H1 (cell line): Measurements from ENCODE around the gene TRAPPC2B. TPM values are rescaled to one million over a fixed set of nuclear protein-coding genes. Genes with fewer than 3 reads are reported as not detected.
A peak's percentile ranks its signal among the peaks of the same experiment; 100 is the strongest.

Source experiments
- CTCF ChIA-PET: fragments of 300-600 bp; sonication (Branson Sonifier 250); formaldehyde crosslinking; loops from one replicate; lab custom pipeline; 2021; ENCODE audit not compliant: partially characterized antibody; lab: Charles Lee
- POLR2A ChIA-PET: fragments of 300-600 bp; sonication (Branson Sonifier 250); formaldehyde crosslinking; loops from one replicate; lab custom pipeline; 2021; ENCODE audit warnings: inconsistent platforms; ENCODE audit not compliant: partially characterized antibody; lab: Charles Lee
- DNase-seq, 2 experiments: peaks; one replicate each; pipeline versions ENCODE4 v3.0.0 to v3.0.0-alpha.2; 2010 to 2022; ENCODE audit warnings: low spot score in 2 of 2, low read depth in 1 of 2, mixed read lengths in 1 of 2
- FAIRE-seq: peaks from 2 replicates; lab custom pipeline; 2011; peaks lifted over from hg19 to GRCh38; lab: Jason Lieb, UNC
- H2AFZ ChIP-seq: 2 replicates; pipeline ENCODE4 v1.8.1; 2012; ENCODE audit warnings: low read length, inconsistent platforms
- H2AK5ac ChIP-seq: 2 replicates; pipeline ENCODE4 v1.6.1; 2013; ENCODE audit warnings: low read depth, low read length
- H2BK120ac ChIP-seq: replicated peaks from 2 replicates; pipeline ENCODE3; 2013; ENCODE audit warnings: low read depth, low read length, inconsistent platforms
- H2BK12ac ChIP-seq: 2 replicates; pipeline ENCODE4 v1.6.1; 2013; ENCODE audit warnings: low read depth, low read length
- H2BK15ac ChIP-seq: 2 replicates; pipeline ENCODE4 v1.6.1; 2013; ENCODE audit warnings: low read length
- H2BK20ac ChIP-seq: 2 replicates; pipeline ENCODE4 v1.6.1; 2013; ENCODE audit warnings: low read length
- H2BK5ac ChIP-seq: 2 replicates; pipeline ENCODE4 v1.6.1; 2013; ENCODE audit warnings: low read depth, low read length
- H3K14ac ChIP-seq: 2 replicates; pipeline ENCODE4 v1.6.1; 2013; ENCODE audit warnings: inconsistent platforms; ENCODE audit not compliant: insufficient read length
- H3K18ac ChIP-seq: 2 replicates; pipeline ENCODE4 v1.6.1; 2013; ENCODE audit warnings: low read length; ENCODE audit errors: extremely low read depth
- H3K23ac ChIP-seq: 2 replicates; pipeline ENCODE4 v1.6.1; 2013; ENCODE audit warnings: inconsistent platforms; ENCODE audit not compliant: insufficient read length
- H3K23me2 ChIP-seq: 2 replicates; pipeline ENCODE4 v1.6.1; 2013; ENCODE audit warnings: low read depth, low read length
- H3K27ac ChIP-seq: 2 replicates; pipeline ENCODE4 v1.6.1; 2011; ENCODE audit warnings: low read depth, low read length, inconsistent platforms
- H3K27me3 ChIP-seq, 4 experiments: replicated peaks in 1 of 4; 1 replicate in 1 of 4; 2 replicates in 3 of 4; pipeline versions ENCODE4 v1.6.1 to v1.8.1; 2011 to 2013; ENCODE audit warnings: low read length in 3 of 4, mild to moderate bottlenecking in 3 of 4, inconsistent platforms in 2 of 4, mixed read lengths in 2 of 4, moderate library complexity in 1 of 4; ENCODE audit not compliant: control insufficient read depth in 3 of 4, insufficient read depth in 3 of 4; ENCODE audit errors: extremely low read depth in 1 of 4
- H3K36me3 ChIP-seq, 4 experiments: 2 replicates each; pipeline versions ENCODE4 v1.6.1 to v1.8.1; 2011 to 2013; ENCODE audit warnings: mild to moderate bottlenecking in 4 of 4, low read length in 3 of 4, moderate library complexity in 2 of 4, control low read depth in 1 of 4, inconsistent platforms in 1 of 4; ENCODE audit not compliant: insufficient read depth in 4 of 4, control insufficient read depth in 2 of 4
- H3K4ac ChIP-seq: replicated peaks from 2 replicates; pipeline ENCODE3; 2013; ENCODE audit warnings: low read length, low read depth, mixed read lengths, inconsistent platforms; ENCODE audit not compliant: insufficient read length
- H3K4me1 ChIP-seq, 4 experiments: replicated peaks in 1 of 4; 1 replicate in 1 of 4; 2 replicates in 3 of 4; pipeline versions ENCODE4 v1.6.1 to v1.8.1; 2011 to 2013; ENCODE audit warnings: low read length in 3 of 4, inconsistent platforms in 2 of 4, mixed read lengths in 1 of 4; ENCODE audit not compliant: insufficient read depth in 4 of 4, control insufficient read depth in 3 of 4
- H3K4me2 ChIP-seq, 2 experiments: 2 replicates each; pipeline versions ENCODE4 v1.6.1 to v1.8.1; 2011 to 2013; ENCODE audit warnings: low read depth in 2 of 2, low read length in 2 of 2, control low read depth in 1 of 2, inconsistent platforms in 1 of 2, mild to moderate bottlenecking in 1 of 2; ENCODE audit not compliant: insufficient read depth in 1 of 2
- H3K4me3 ChIP-seq, 4 experiments: fragments of 200-600, 300-600 bp in 1 of 4; sonication (generic), shearing (Covaris generic), sonication (Bioruptor Twin) in 1 of 4; 2 replicates each; pipeline versions ENCODE4 v1.5.1 to v1.8.1; 2011 to 2016; ENCODE audit warnings: low read length in 4 of 4, low read depth in 3 of 4, control low read depth in 2 of 4, inconsistent platforms in 2 of 4, mild to moderate bottlenecking in 2 of 4, mixed read lengths in 1 of 4, moderate library complexity in 1 of 4; ENCODE audit not compliant: insufficient read depth in 2 of 4; ENCODE audit errors: extremely low read depth in 1 of 4
- H3K56ac ChIP-seq: replicated peaks from 2 replicates; pipeline ENCODE3; 2013; ENCODE audit warnings: low read depth, mild to moderate bottlenecking, mixed read lengths, low read length, inconsistent platforms; ENCODE audit not compliant: insufficient read length
- H3K79me1 ChIP-seq: 2 replicates; pipeline ENCODE4 v1.6.1; 2013; ENCODE audit warnings: low read depth, low read length, control low read depth
- H3K79me2 ChIP-seq, 2 experiments: 2 replicates each; pipeline versions ENCODE4 v1.6.1 to v1.8.1; 2012 to 2013; ENCODE audit warnings: low read length in 2 of 2, mild to moderate bottlenecking in 2 of 2, inconsistent platforms in 1 of 2; ENCODE audit not compliant: insufficient read depth in 2 of 2, control insufficient read depth in 1 of 2
- H3K9ac ChIP-seq, 4 experiments: replicated peaks in 1 of 4; 1 replicate in 1 of 4; 2 replicates in 3 of 4; pipeline versions ENCODE4 v1.6.1 to v1.8.1; 2011 to 2013; ENCODE audit warnings: low read depth in 3 of 4, low read length in 3 of 4, control low read depth in 2 of 4, mild to moderate bottlenecking in 2 of 4, moderate library complexity in 2 of 4, inconsistent platforms in 1 of 4; ENCODE audit errors: extremely low read depth in 1 of 4
- H3K9me3 ChIP-seq, 2 experiments: 2 replicates each; pipeline versions ENCODE4 v1.6.1 to v1.8.1; 2012 to 2013; ENCODE audit warnings: mild to moderate bottlenecking in 2 of 2, moderate library complexity in 2 of 2, control low read depth in 1 of 2, inconsistent platforms in 1 of 2, low read depth in 1 of 2, low read length in 1 of 2, mixed read lengths in 1 of 2; ENCODE audit not compliant: insufficient read depth in 2 of 2
- H4K20me1 ChIP-seq, 2 experiments: replicated peaks in 1 of 2; 2 replicates each; pipeline versions ENCODE3 to v1.8.1; 2011 to 2013; ENCODE audit warnings: inconsistent platforms in 2 of 2, low read length in 2 of 2, mild to moderate bottlenecking in 1 of 2; ENCODE audit not compliant: insufficient read depth in 2 of 2, control insufficient read depth in 1 of 2
- H4K5ac ChIP-seq: 2 replicates; pipeline ENCODE4 v1.6.1; 2013; ENCODE audit warnings: low read length, low read depth, mixed read lengths, inconsistent platforms; ENCODE audit not compliant: insufficient read length
- H4K8ac ChIP-seq: 2 replicates; pipeline ENCODE4 v1.8.0; 2013; ENCODE audit warnings: mild to moderate bottlenecking, moderate library complexity, low read length, inconsistent platforms; ENCODE audit not compliant: insufficient read depth; ENCODE audit errors: extremely low read depth
- H4K91ac ChIP-seq: replicated peaks from 2 replicates; pipeline ENCODE3; 2013; ENCODE audit warnings: low read length, mixed read lengths, inconsistent platforms; ENCODE audit not compliant: insufficient read length
- KDM4A ChIP-seq: IDR thresholded peaks from one replicate; pipeline ENCODE4 v1.7.1; 2012; ENCODE audit warnings: low read depth, mild to moderate bottlenecking, moderate library complexity, low read length, inconsistent platforms; ENCODE audit not compliant: severe bottlenecking
- SRF ChIP-seq: IDR thresholded peaks from 2 replicates; pipeline ENCODE4 v1.6.1; 2011; ENCODE audit warnings: mild to moderate bottlenecking, low read depth, low read length, moderate library complexity
- whole genome bisulfite sequencing, 2 experiments: shearing (Covaris generic) in 1 of 2; methylation state at CpG; one replicate each; pipeline versions ENCODE4 v1.1.6 to v1.1.7; 2013 to 2015; ENCODE audit warnings: low lambda C conversion rate in 2 of 2, mixed read lengths in 2 of 2, inconsistent platforms in 1 of 2, low coverage in 1 of 2, missing lambda C conversion rate in 1 of 2; ENCODE audit not compliant: insufficient replicate concordance in 2 of 2, insufficient coverage in 1 of 2, insufficient read length in 1 of 2; ENCODE audit errors: extremely low coverage in 1 of 2, missing lambda C conversion rate in 1 of 2; 5-methylcytosine and 5-hydroxymethylcytosine counted together
- polyA plus RNA-seq, 7 experiments: library from polyadenylated mRNA; depleted of rRNA in 3 of 7; stranded (reverse) in 5 of 7; unstranded in 2 of 7; fragments of >200 nt in 5 of 7; fragments of 200-250 nt in 2 of 7; gene quantifications; 1 replicate in 5 of 7; 2 replicates in 1 of 7; 4 replicates in 1 of 7; pipeline versions ENCODE4 v1.2.1 to v1.2.3, GENCODE V29; 2011 to 2013; ENCODE audit warnings: missing spikeins in 2 of 7, mixed read lengths in 2 of 7
- total RNA-seq: library from RNA; stranded (reverse); fragmentation: NEBNext Ultra II Directional; extraction: Animal tissue kit (Norgen Biotek cat#: 25700); gene quantifications from 2 replicates; pipeline ENCODE4 v1.2.1, GENCODE V29; 2021

TRAPPC2B gene
- total and polyA plus RNA-seq, 2 of the 8 experiments (the other 6 are each of a cell fraction or from before 2014, with no cell fraction given), result 8.7 to 28.3 TPM

DNA sequence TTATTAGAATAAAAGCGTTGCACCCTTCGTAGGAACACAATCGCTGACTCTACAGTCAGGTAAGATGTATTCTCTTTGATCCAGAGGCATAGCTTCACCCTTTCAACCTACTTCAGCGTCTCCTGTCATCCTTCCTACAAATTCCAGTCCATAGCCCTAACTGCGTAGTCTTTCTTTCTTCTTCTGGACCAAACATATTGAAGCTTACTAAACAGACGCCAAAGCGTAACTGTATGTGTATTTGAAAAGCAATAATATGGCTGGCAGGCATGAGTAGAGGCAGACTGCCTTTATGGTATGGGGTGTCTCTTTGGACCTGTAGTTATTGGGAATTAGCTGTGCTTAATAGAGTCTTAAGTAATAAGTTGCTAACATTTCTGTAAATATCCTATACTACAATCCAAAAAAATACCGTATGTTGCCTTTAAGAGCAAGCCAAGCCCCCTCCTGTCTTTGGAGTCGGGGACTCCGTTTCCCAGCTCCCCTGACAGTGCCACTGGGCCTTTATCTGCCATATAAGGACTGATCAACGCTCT, 25.9 kb downstream of the TRAPPC2B start:
- no peak overlapping the region for H2AK5ac ChIP-seq
- H3K4me1 ChIP-seq, result no peaks in the 10 kb centered on the region; a peak in 1 of 7 replicates
- peaks cover 3% of the 10 kb centered on the region; the same call in 1 of the 2 replicates for H3K23me2 ChIP-seq
- H2BK120ac ChIP-seq, result no peak overlapping the region
- H3K23ac ChIP-seq, result no peak overlapping the region
- peak overlapping the region; percentile 0 to 77 (median 13); a peak in 4 of 8 replicates for H3K4me3 ChIP-seq
- peak; percentile 99 for TF ChIP-seq SRF
- no peak for TF ChIP-seq KDM4A
- H4K20me1 ChIP-seq, result no peaks in the 10 kb centered on the region
- H3K27me3 ChIP-seq, result no peaks in the 10 kb centered on the region
- no peaks in the 10 kb centered on the region for H3K36me3 ChIP-seq
- H2BK20ac ChIP-seq, result no peak overlapping the region
- H3K27ac ChIP-seq, result no peak overlapping the region; the same call in 1 of the 2 replicates
- H3K4ac ChIP-seq, result no peak overlapping the region
- H3K79me1 ChIP-seq, result no peaks in the 10 kb centered on the region; the same call in 1 of the 2 replicates
- 53% methylated on average over 11 of the region's 11 CpGs; no CpG with 5 or more reads in 1 of the 2 experiments for WGBS, 2 experiments
- peak overlapping the region; percentile 59 for H4K91ac ChIP-seq
- no peak overlapping the region for H2BK5ac ChIP-seq
- H3K56ac ChIP-seq, result no peak overlapping the region
- H3K79me2 ChIP-seq, result peaks cover 3 to 28% of the 10 kb centered on the region in 2 experiments; a peak in 3 of 4 replicates
- no peak overlapping the region for H2BK12ac ChIP-seq
- H4K5ac ChIP-seq, result peak overlapping the region; percentile 17
- POLR2A ChIA-PET, result interaction anchor here (0.6 to 3.1 kb wide), 12 partner anchors 9 to 1789 kb away, joined by 3 to 20 read pairs (median 3); partner anchors contain the start of genes TRAPPC2B, ZNF304, ZNF460 and ZNF524
- no peak for DNase-seq
- no peak overlapping the region for H3K14ac ChIP-seq
- no peak overlapping the region for H4K8ac ChIP-seq
- no peaks in the 10 kb centered on the region for H3K9me3 ChIP-seq
- no peak overlapping the region for H3K9ac ChIP-seq
- peak overlapping the region; percentile 49 to 55 for H3K4me2 ChIP-seq
- no peak for FAIRE-seq
- H2AFZ ChIP-seq, result peak overlapping the region; percentile 97
- CTCF ChIA-PET, result interaction anchor here (0.9 to 1.3 kb wide), 2 partner anchors 17 to 21 kb away, joined by 3 to 4 read pairs; no protein-coding TSS in a partner anchor
- no peak overlapping the region for H3K18ac ChIP-seq
- H2BK15ac ChIP-seq, result no peak overlapping the region
